ENCODE results near the gene ZNF423.
"Not testable (repeated sequence)": the region's sequence is repeated elsewhere in the genome, so short reads cannot be mapped to it uniquely, and the experiment has no call there.

Gene ZNF423

GRCh38 chr16:49875806-49876715 lies 20.1 kb upstream of the ZNF423 start:
- H3K36me3 ChIP-seq = no peaks in the 10 kb centered on the region
- TF ChIP-seq CTCF (IDR thresholded peaks at IDR 0.05; ENCODE audit: low read depth, low read length) = no peak
- DNase-seq = no peak
- H3K27me3 ChIP-seq (ENCODE audit: insufficient read depth, low read depth, severe bottlenecking) = no peaks in the 10 kb centered on the region
- no peak overlapping the region; the same call in 1 of the 2 replicates for H3K4me3 ChIP-seq (ENCODE audit: low read depth, low read length)
- peaks cover 1% of the 10 kb centered on the region for H3K9me3 ChIP-seq (ENCODE audit: severe bottlenecking)
- no peak overlapping the region for H3K27ac ChIP-seq

GRCh38 chr16:49874613-49875237 lies 18.8 kb upstream of the ZNF423 start:
- no peaks in the 10 kb centered on the region for H3K36me3 ChIP-seq
- no peak overlapping the region for H3K4me3 ChIP-seq (ENCODE audit: low read depth, low read length)
- DNase-seq = no peak
- H3K27me3 ChIP-seq (ENCODE audit: insufficient read depth, low read depth, severe bottlenecking) = no peaks in the 10 kb centered on the region
- no peak overlapping the region for H3K27ac ChIP-seq
- H3K9me3 ChIP-seq (ENCODE audit: severe bottlenecking) = peaks cover 4% of the 10 kb centered on the region
- no peak for TF ChIP-seq CTCF (IDR thresholded peaks at IDR 0.05; ENCODE audit: low read depth, low read length)

- not testable (repeated sequence) for H3K27me3 ChIP-seq (ENCODE audit: insufficient read depth, low read depth, severe bottlenecking); H3K36me3 ChIP-seq; H3K27ac ChIP-seq; H3K4me3 ChIP-seq (ENCODE audit: low read depth, low read length); H3K9me3 ChIP-seq (ENCODE audit: severe bottlenecking); DNase-seq
Observed at GRCh38 chr16:49871824-49872223, 15.9 kb upstream of the ZNF423 start.

- Histone ChIP-seq H3K27ac (no peak overlapping the region), H3K4me3 (ENCODE audit: low read depth, low read length) (no peak overlapping the region), H3K36me3 (no peaks in the 10 kb centered on the region), H3K9me3 (ENCODE audit: severe bottlenecking) (peaks cover 4% of the 10 kb centered on the region), H3K27me3 (ENCODE audit: insufficient read depth, low read depth, severe bottlenecking) (no peaks in the 10 kb centered on the region)
- no peak for TF ChIP-seq CTCF (IDR thresholded peaks at IDR 0.05; ENCODE audit: low read depth, low read length)
- no peak for DNase-seq
Observed at GRCh38 chr16:49869731-49870130, 13.8 kb upstream of the ZNF423 start.

GRCh38 chr16:49867796-49868668 lies 12.1 kb upstream of the ZNF423 start:
- TF ChIP-seq CTCF (IDR thresholded peaks at IDR 0.05; ENCODE audit: low read depth, low read length) = no peak
- H3K4me3 ChIP-seq (ENCODE audit: low read depth, low read length) = no peak overlapping the region
- peak; percentile 34 for DNase-seq
- no peaks in the 10 kb centered on the region for H3K27me3 ChIP-seq (ENCODE audit: insufficient read depth, low read depth, severe bottlenecking)
- peaks cover 4% of the 10 kb centered on the region for H3K9me3 ChIP-seq (ENCODE audit: severe bottlenecking)
- H3K36me3 ChIP-seq = no peaks in the 10 kb centered on the region
- H3K27ac ChIP-seq = no peak overlapping the region

GRCh38 chr16:49867234-49867633 lies 11.3 kb upstream of the ZNF423 start:
- no peak for TF ChIP-seq CTCF (IDR thresholded peaks at IDR 0.05; ENCODE audit: low read depth, low read length)
- Histone ChIP-seq H3K36me3 (no peaks in the 10 kb centered on the region), H3K27ac (no peak overlapping the region; the same call in 1 of the 2 replicates), H3K4me3 (ENCODE audit: low read depth, low read length) (no peak overlapping the region), H3K27me3 (ENCODE audit: insufficient read depth, low read depth, severe bottlenecking) (no peaks in the 10 kb centered on the region), H3K9me3 (ENCODE audit: severe bottlenecking) (peaks cover 4% of the 10 kb centered on the region)
- DNase-seq = no peak
